CD4-positive, alpha-beta T cell treated with Interleukin-12 subunit alpha and Interleukin-12 subunit beta, for 1 hour (primary cell): ENCODE results near the gene TPSAB1.
"Not testable (repeated sequence)": the region's sequence is repeated elsewhere in the genome, so short reads cannot be mapped to it uniquely, and the experiment has no call there.

Experiments
- DNase-seq: peaks from one replicate; pipeline ENCODE4 v3.0.0-alpha.2; 2020

TPSAB1 gene

DNA sequence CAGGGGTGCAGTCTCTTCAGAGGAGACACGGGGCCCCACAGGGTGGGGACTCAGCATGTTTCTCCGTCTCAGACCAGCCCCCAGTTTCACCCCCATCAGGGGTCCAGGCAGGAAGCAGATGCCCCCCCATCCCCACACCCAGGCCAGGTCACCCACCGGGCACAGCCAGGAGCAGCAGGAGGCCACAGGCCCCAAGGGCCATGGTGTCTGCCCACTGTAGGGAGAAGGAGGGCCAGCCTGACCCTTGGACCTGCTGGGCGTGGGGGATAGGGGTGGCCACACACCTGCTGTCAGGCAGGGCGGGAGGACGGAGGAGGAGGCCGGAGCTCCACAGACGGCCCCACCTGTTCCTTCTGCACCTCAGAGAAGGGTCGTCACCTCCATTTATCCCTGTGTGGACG lies 15.5 kb upstream of the TPSAB1 start, which contains the start of gene TPSG1:
TSS of gene TPSG1 (minus strand) at position 218 of the 401 bp plus-strand sequence. CDS start at position 202, 16 bp downstream.
- DNase-seq = no peak

DNA sequence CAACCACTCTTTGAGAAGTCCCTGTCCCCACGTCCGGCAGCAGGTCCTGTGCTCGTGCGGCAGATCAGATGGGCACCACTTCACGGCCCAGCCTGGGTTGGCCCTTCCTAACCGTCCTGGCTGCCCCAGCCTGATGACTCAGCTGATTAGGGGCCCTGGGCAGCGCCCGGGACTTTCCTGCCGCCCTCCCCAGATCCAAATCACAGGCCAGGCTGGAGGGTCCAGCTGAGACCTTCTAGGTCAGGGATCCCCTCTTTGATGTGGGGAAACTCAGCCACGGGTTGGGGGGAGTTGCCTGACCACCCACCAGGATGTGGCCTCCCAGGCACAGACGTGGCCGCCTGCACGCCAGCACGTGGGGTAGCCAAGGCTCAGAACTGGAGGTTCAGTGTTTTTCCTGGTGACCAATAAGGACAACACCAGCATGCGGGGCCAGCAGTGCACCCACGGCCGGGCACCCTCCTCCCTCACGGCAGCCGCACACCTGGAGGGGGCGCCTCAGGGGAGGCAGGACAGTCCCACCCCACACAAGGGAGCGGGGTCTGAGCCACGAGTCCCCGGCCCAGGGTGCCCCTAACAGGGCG lies 14.7 kb upstream of the TPSAB1 start:
- not testable (repeated sequence) for DNase-seq

DNA sequence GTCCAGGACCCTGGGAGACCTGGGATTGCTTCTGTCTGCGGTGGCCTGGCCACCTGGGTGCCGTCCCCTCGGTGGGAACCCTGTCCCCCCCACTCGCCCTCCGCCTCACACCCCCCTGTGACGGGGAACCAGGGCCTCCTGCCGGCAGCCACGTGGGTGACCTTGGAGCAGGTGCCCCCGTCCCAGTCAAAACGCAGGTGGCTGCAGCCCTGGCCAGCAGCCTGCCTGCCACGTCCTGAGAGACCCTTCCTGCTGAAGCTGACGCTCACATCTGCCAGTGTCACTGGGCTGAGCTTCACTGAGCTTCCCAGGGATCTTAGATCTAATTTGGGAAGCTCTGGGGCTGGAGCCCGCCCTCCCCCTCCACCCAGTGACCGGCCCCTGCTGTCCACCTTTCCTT lies 13.8 kb upstream of the TPSAB1 start:
- not testable (repeated sequence) for DNase-seq

DNA sequence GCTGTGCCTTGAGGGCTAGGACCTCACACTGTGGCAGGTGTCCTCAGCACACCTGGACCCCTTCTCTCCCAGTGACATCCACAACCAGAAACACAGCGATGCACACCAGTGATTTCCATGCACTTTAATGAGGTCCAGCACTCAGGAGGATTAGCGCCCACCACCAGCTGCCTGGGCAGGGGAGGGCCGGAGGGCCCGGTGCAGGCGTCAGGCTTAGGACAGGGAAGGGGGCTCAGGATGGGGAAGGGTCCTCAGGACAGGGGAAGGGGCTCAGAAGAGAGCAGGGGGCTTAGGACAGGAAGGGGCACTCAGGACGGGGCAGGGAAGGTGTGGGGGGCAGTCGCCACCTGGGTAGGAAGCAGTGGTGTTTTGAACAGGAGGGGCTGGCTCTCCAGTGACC lies 12.3 kb upstream of the TPSAB1 start:
- DNase-seq = not testable (repeated sequence)

DNA sequence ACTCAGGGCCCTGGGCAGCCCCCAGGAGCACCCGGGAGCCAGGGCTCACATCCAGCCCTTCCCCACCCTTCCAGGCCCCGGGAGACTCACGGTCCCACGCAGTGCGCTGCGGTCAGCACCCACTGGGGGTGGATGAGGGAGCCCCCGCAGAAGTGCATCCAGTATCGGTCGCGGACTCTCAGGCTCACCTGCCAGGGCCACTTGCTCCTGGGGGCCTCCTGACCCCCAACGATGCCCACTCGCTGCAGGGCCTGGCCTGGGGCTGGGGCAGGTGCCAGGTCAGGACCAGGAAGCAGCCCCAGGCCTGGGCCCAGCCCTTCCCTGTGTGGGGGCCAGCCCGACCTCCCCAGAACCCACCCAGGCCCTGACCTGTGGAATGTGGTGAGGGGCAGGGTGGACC lies 11.0 kb upstream of the TPSAB1 start:
- DNase-seq = not testable (repeated sequence)

DNA sequence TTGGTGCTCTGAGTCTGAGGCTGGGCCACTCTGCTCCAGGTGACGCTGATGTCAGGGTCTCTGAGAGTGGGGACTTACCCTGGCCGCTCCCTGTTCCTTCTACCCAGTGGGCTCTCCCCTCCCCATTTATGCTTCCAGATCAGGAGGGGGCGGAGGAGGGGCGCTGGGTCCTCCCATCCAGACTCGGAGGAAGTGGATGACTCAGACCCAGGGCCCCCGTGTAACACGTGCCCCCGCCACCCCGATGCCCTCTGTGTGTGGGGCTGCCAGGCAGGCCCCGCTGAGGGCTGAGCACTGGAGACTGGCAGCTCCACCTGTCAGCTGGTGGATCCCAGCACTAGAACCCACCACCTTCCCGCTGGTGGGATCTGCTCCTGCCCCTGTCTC lies 10.4 kb upstream of the TPSAB1 start, which contains the start of gene TPSB2:
TSS of gene TPSB2 (minus strand) at position 101 of the 387 bp plus-strand sequence. CDS start 233 bp downstream, outside the sequence.
- not testable (repeated sequence) for DNase-seq

DNA sequence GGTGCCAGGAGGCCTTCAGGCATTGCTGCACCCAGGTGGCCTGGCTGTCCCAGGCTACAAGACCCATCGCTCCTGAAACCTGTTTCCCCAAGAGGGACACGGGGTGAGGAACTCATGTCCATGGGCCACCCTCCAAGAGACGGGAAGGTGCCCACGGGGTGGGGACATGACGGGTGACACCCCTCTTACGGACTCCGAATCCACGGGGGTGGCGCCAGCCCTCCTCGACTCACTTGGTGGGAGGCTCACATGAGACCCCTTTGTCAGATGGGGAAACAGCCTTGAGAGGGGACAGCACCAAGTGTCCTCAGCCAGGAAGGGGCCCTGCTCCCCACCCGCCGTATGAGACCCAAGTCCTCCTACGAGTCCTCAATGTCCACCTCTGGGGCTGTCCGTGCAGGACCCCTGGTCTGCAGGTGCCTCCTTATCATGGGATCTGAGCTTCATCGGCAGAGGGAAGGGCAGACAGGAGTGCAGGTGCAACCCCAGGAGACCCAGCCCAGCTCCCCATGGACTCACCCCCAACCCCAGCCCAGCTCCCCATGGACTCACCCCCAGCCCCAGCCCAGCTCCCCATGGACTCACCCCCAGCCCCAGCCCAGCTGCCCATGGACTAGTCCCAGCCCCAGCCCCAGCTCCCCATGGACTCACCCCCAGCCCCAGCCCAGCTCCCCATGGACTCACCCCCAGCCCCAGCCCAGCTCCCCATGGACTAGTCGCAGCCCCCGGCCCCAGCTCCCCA lies 9.9 kb upstream of the TPSAB1 start:
- DNase-seq = not testable (repeated sequence)

DNA sequence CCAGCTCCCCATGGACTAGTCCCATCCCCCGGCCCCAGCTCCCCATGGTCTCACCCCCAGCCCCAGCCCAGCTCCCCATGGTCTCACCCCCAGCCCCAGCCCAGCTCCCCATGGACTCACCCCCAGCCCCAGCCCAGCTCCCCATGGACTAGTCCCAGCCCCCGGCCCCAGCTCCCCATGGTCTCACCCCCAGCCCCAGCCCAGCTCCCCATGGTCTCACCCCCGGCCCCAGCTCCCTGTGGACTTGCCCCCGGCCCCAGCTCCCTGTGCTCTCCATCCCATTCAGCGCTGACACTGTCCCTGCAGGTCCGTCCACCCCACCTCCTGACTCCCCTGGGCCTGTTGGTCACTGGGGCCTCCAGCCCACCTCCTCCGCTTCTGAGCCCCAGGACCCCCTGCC lies 9.2 kb upstream of the TPSAB1 start:
- not testable (repeated sequence) for DNase-seq

DNA sequence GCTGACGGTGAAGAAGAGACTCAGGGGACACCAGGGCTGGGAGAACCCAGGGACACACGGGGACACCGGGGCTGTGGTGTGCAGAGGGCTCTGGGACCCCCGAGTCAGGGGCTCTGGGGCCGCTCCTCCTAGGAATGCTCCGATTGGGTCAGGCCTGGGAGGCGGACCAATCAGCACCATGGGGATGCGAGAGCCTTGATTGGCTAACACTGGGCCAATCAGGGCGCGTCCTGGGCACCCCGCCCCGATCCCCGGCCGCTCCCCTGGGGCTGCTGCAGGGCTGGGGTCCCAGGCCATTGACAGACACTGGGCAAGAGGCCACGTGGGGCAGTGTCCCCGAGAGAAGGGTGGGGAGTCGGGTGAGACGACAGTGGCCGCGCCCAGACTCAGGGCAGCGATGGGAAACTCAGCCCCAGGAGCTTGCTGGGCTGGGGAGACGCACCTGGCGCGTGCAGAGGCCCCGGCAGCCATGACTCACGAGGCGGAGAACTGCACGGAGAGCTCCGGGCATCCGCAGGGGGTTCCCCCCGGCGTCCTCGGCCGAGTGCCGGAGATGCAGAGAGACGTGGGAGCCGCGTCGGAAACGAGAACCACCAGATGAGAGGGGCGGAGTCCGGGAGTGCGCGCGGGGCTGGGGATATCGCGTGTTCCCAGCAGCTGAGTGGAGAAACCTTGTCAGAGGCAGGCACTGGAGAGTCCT lies 8.3 kb upstream of the TPSAB1 start:
- DNase-seq = not testable (repeated sequence)

DNA sequence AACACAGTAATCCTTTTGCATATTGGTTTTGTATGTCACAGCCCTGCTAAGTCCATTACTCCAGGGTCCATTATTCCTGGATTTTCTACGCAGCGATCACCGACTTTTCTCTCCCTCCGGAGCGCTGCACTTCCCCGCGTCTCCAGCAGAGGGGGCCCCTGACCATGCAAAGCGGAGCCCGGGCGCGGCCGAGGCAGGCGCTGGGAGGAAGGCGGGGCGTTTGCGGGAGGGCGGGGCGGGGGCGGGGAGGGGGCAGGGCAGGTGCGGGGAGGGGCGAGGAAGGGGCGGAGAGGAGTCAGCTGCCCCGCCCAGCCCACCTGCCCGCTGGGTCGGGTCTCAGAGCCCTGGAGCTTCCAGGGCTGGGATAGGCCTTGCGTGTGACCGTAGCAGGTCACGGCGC lies 3.8 kb upstream of the TPSAB1 start:
- DNase-seq = not testable (repeated sequence)

DNA sequence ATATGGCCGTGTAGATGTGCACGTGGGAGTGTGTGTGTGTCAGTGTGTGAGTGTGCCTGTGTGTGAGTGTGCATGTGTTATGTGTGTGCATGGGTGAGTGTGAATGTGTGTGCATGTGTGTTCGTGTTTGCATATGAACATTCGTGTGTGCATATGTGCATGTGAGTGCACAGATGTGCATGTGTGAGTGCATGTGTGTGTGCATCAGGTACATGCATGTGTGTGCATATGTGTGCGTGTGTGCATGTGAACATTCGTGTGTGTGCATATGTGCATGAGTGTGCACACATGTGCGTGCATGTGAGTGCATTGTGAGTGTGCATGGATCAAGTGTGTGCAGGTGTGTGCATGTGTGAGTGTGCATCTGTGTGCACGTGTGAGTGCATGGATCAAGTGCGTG lies 2.5 kb upstream of the TPSAB1 start:
- DNase-seq = no peak

DNA sequence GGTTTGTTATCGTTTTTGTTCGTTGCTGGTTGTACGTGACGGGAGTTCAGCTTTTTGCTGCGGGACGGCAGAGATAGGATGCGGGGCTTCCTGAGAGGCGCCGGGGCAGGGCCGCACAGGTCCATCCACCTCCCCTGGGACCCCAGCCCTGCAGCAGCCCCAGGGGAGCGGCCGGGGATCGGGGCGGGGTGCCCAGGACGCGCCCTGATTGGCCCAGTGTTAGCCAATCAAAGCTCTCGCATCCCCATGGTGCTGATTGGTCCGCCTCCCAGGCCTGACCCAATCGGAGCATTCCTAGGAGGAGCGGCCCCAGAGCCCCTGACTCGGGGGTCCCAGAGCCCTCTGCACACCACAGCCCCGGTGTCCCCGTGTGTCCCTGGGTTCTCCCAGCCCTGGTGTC lies 1.6 kb upstream of the TPSAB1 start:
- not testable (repeated sequence) for DNase-seq

DNA sequence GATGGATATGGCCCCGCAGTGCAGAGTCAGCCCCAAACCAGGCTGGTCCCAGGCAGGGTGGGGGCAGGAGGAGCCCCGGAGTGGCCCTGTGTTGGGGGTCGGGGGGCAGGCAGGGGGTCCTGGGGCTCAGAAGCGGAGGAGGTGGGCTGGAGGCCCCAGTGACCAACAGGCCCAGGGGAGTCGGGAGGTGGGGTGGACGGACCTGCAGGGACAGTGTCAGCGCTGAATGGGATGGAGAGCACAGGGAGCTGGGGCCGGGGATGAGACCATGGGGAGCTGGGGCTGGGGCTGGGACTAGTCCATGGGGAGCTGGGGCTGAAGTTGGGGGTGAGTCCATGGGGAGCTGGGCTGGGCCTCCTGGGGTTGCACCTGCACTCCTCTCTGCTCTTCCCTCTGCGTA lies 930 bp upstream of the TPSAB1 start:
- DNase-seq = not testable (repeated sequence)

DNA sequence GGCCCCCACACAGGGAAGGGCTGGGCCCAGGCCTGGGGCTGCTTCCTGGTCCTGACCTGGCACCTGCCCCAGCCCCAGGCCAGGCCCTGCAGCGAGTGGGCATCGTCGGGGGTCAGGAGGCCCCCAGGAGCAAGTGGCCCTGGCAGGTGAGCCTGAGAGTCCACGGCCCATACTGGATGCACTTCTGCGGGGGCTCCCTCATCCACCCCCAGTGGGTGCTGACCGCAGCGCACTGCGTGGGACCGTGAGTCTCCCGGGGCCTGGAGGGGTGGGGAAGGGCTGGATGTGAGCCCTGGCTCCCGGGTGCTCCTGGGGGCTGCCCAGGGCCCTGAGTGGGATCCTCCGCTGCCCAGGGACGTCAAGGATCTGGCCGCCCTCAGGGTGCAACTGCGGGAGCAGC lies 576 bp downstream of the TPSAB1 start:
- DNase-seq = not testable (repeated sequence)

DNA sequence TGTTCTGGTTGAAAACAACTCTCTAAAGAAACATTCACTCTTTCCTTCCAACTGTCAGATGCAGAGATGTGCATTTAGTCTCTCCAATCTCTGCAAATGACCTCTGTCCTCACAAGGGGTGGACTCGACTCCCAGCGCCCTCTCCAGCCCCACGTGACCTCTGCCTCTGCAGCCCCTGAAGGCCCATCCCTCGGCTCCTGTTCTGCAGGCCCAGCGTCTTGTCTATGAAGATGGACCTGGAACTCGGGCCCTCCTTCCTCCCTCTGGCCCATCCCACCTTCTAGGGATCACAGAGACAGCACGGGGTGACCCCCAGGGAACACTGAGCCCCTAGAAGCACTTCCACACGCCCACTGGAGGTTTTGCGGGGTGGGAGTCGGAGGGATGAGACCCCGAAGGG lies 2.9 kb downstream of the TPSAB1 start:
- not testable (repeated sequence) for DNase-seq

DNA sequence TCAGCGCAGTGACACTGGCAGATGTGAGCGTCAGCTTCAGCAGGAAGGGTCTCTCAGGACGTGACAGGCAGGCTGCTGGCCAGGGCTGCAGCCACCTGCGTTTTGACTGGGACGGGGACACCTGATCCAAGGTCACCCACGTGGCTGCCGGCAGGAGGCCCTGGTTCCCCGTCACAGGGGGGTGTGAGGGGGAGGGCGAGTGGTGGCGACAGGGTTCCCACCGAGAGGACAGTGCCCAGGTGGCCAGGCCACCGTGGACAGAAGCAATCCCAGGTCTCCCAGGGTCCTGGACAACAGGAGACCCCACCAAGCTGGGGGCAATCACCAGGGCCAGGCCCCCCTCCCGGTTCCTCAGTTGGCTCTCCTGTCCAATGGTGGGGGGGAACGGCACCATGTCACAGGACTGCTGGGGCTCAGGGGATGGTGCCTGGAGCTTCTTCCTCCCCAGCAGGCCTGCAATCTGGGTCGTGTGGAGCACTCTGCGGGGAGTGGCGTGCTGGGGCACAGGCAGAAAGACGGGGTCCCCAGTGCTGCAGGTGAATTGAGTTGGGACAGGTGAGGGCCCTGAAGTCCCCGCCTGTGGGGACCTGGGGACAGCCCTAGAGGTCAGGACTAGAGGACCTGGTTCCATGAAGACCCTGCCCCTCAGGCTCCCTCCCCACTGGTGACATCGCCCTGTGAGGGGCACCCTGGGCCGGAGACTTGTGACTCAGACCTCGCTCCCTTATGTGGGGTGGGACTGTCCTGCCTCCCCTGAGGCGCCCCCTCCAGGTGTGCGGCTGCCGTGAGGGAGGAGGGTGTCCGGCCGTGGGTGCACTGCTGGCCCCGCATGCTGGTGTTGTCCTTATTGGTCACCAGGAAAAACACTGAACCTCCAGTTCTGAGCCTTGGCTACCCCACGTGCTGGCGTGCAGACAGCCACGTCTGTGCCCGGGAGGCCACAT lies 3.7 kb downstream of the TPSAB1 start:
- DNase-seq = not testable (repeated sequence)

DNA sequence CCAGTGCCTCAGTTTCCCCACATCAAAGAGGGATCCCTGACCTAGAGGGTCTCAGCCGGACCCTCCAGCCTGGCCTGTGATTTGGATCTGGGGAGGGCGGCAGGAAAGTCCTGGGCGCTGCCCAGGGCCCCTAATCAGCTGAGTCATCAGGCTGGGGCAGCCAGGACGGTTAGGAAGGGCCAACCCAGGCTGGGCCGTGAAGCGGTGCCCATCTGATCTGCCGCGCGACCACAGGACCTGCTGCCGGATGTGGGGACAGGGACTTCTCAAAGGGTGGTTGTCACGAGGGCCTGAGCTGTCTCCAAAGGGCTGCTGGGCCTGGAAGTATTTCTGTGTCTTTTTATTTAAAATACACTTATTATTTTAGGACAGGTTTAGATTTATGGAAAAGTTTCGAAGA lies 4.4 kb downstream of the TPSAB1 start:
- DNase-seq = peak; percentile 11

DNA sequence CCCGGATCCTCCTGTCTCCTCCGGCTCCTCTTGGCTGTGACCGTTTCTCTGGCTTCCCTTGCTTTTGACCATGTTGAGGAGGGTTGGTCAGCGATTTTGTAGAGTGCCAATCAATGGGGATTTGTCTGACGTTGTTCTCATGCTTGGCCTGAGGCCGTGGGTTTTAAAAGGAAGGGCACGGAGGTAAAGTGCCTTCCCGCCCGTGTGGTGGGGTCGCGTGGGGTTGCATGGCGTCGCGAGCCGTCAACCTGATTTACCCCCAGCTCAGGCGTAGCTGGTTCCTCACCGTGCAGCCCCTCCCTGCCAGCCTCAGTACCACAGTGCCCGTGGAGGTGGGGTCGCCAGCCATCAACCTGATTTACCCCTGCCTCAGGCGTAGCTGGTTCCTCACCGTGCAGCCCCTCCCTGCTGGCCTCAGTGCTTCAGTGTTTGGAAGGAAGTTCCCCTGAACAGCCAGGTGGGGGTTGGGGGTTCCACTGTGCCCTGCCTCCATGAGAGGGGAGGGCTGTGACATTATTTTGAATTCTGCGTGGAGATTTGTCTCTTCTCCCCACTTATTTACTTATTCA lies 5.0 kb downstream of the TPSAB1 start:
- no peak for DNase-seq

DNA sequence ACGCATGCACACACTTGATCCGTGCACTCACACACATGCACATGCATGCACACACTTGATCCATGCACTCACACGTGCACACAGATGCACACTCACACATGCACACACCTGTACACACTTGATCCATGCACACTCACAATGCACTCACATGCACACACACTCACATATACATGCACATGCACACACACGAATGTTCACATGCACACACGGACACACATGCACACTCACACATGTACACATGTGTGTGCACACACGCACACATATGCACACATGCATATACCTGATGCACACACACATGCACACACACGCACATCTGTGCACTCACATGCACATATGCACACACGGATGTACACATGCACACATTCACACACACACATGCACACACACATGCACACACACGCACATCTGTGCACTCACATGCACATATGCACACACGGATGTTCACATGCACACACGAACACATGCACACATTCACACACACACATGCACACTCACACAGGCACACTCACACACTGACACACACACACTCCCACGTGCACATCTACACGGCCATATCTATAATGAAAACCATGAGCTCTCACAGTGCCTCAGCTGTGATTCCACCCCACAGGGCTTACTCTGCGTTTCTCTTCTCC lies 7.5 kb downstream of the TPSAB1 start:
- DNase-seq = not testable (repeated sequence)

DNA sequence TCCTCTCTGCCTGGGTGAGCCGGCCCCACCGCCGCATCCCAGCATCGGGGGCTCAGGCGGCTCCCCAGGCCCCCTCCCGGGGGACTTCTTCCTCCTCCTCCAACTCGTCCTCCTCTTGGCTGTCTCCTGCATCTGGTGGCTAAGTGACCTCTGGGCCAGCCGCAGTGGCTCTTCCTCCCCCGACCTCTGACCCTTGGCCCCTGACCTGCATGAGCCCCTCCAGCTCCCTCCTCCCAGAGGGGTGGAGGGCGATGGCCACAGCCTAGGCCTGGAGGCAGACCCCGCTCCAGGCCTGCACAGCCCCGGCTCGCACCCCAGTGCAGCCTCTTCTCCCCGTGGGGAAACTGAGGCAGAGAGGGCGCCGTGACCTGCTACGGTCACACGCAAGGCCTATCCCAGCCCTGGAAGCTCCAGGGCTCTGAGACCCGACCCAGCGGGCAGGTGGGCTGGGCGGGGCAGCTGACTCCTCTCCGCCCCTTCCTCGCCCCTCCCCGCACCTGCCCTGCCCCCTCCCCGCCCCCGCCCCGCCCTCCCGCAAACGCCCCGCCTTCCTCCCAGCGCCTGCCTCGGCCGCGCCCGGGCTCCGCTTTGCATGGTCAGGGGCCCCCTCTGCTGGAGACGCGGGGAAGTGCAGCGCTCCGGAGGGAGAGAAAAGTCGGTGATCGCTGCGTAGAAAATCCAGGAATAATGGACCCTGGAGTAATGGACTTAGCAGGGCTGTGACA lies 8.7 kb downstream of the TPSAB1 start:
- not testable (repeated sequence) for DNase-seq
